ENCODE results near the gene PRR12. TPM values are rescaled to one million over a fixed set of nuclear protein-coding genes. Genes with fewer than 3 reads are reported as not detected.
A peak's percentile ranks its signal among the peaks of the same experiment; 100 is the strongest.

Gene PRR12
- total and polyA plus RNA-seq, 11 donors = 8.0 to 20.0 (median 14.2) TPM

GRCh38 chr19:49642492-49643035 lies 51.6 kb downstream of the PRR12 start:
- ATAC-seq (no peak), DNase-seq (no peak)
- peaks cover 0 to 33% (median 20%) of the 10 kb centered on the region in 9 donors for H3K36me3 ChIP-seq
- TF ChIP-seq CTCF (IDR thresholded peaks at IDR 0.05) (no peak), POLR2A (IDR thresholded peaks at IDR 0.05) (no peak)
- WGBS, 4 donors = 8 to 14% (median 11%) methylated on average over 4 to 5 of the region's 5 CpGs
- intact Hi-C loops (cut with DNase I) = loop anchor here in 2 of 10 donors (1.0 to 10.0 kb wide), 3 partner anchors 22 to 1018 kb away; partner anchors contain the start of genes ALDH16A1 (in 1 of the 2) and PIH1D1 (in 1 of the 2)
- H3K4me1 ChIP-seq = peaks cover 3 to 60% (median 40%) of the 10 kb centered on the region in 12 donors
- H3K9me3 ChIP-seq = no peaks in the 10 kb centered on the region
- H3K4me3 ChIP-seq = peak overlapping the region; percentile 76 to 100 (median 93)
- H3K27me3 ChIP-seq = no peaks in the 10 kb centered on the region
- H3K27ac ChIP-seq = peak overlapping the region; percentile 73 to 100 (median 99)

GRCh38 chr19:49643466-49643865 lies 52.5 kb downstream of the PRR12 start:
- TF ChIP-seq CTCF (IDR thresholded peaks at IDR 0.05) = no peak
- no peak for TF ChIP-seq POLR2A (IDR thresholded peaks at IDR 0.05)
- intact Hi-C loops (cut with DNase I) = loop anchor here in 2 of 10 donors (5.0 to 10.0 kb wide), 2 partner anchors 191 to 1019 kb away; partner anchors contain the start of genes ALDH16A1 (in 1 of the 2) and PIH1D1 (in 1 of the 2)
- 72 to 75% (median 74%) methylated on average over 2 of the region's 2 CpGs for WGBS, 4 donors
- Histone ChIP-seq H3K9me3 (no peaks in the 10 kb centered on the region), H3K27me3 (no peaks in the 10 kb centered on the region), H3K27ac (no peak overlapping the region), H3K4me1 (peaks cover 3 to 51% (median 34%) of the 10 kb centered on the region in 12 donors), H3K4me3 (peak overlapping the region in 6 of 12 donors; percentile 77 to 100 (median 94)), H3K36me3 (peaks cover 0 to 42% (median 27%) of the 10 kb centered on the region in 9 donors)
- DNase-seq = no peak
- ATAC-seq = no peak

- Histone ChIP-seq H3K4me3 (no peak overlapping the region), H3K27me3 (no peaks in the 10 kb centered on the region), H3K4me1 (peaks cover 3 to 39% (median 27%) of the 10 kb centered on the region in 12 donors), H3K36me3 (peaks cover 0 to 58% (median 44%) of the 10 kb centered on the region in 9 donors), H3K27ac (no peak overlapping the region), H3K9me3 (no peaks in the 10 kb centered on the region)
- 88 to 94% (median 92%) methylated on average over 10 to 11 of the region's 11 CpGs for WGBS, 4 donors
- no peak for DNase-seq
- ATAC-seq = no peak
- intact Hi-C loops (cut with DNase I) = loop anchor here in 1 of 10 donors (10.0 kb wide), 1 partner anchor 1021 kb away; no protein-coding TSS in a partner anchor
- TF ChIP-seq CTCF (IDR thresholded peaks at IDR 0.05) = no peak
- TF ChIP-seq POLR2A (IDR thresholded peaks at IDR 0.05) = no peak
Measured at GRCh38 chr19:49645592-49645991, 54.6 kb downstream of the PRR12 start.

- intact Hi-C loops (cut with DNase I) = loop anchor here in 1 of 10 donors (10.0 kb wide), 1 partner anchor 1021 kb away; no protein-coding TSS in a partner anchor
- H3K27ac ChIP-seq = no peak overlapping the region
- TF ChIP-seq POLR2A (IDR thresholded peaks at IDR 0.05) (no peak), CTCF (IDR thresholded peaks at IDR 0.05) (no peak)
Measured at GRCh38 chr19:49645995-49646394, 55.0 kb downstream of the PRR12 start.

More at GRCh38 chr19:49645995-49646394, 55.0 kb downstream of the PRR12 start:
- peaks cover 0 to 61% (median 46%) of the 10 kb centered on the region in 9 donors for H3K36me3 ChIP-seq
- H3K9me3 ChIP-seq = no peaks in the 10 kb centered on the region
- ATAC-seq (no peak), DNase-seq (no peak)
- H3K4me3 ChIP-seq = no peak overlapping the region
- no peaks in the 10 kb centered on the region for H3K27me3 ChIP-seq
- H3K4me1 ChIP-seq = peaks cover 3 to 37% (median 26%) of the 10 kb centered on the region in 12 donors
- WGBS, 4 donors = 81 to 93% (median 92%) methylated on average over 6 to 13 of the region's 13 CpGs
